ENCODE results near the gene DEFB114. TPM values are rescaled to one million over a fixed set of nuclear protein-coding genes. Genes with fewer than 3 reads are reported as not detected.

The DEFB114 gene
- not detected for total RNA-seq

GRCh38 chr6:49964064-49964463, at the start of gene DEFB114:
TSS of gene DEFB114 (minus strand) at chr6:49964164. CDS start at chr6:49964105, 59 bp downstream.

GRCh38 chr6:49969605-49970004, 5.6 kb upstream of the DEFB114 start, which contains the start of gene DEFB113:
TSS of gene DEFB113 (minus strand) at chr6:49969625. CDS start at chr6:49969625, 0 bp downstream.

Other genes with a start within 250 kb of the DEFB114 start
- not detected for gene CRISP3, start 219.8 kb downstream of the DEFB114 start, total RNA-seq
- gene PGK2, start 176.9 kb downstream of the DEFB114 start, total RNA-seq, result not detected
- not detected for gene CRISP1, start 97.6 kb downstream of the DEFB114 start, total RNA-seq
- gene DEFB113, start 5.5 kb upstream of the DEFB114 start, total RNA-seq, result not detected
- gene DEFB110, start 57.8 kb upstream of the DEFB114 start, total RNA-seq, result not detected
- gene DEFB112, start 85.8 kb upstream of the DEFB114 start, total RNA-seq, result not detected

Measured in diencephalon (tissue), 1 donor.